OCI-M2 (cell line): ENCODE data around the gene ADARB1.
"Not testable (repeated sequence)": the region's sequence is repeated elsewhere in the genome, so short reads cannot be mapped to it uniquely, and the experiment has no call there.

Experiments
- DNase-seq: peaks from one replicate; lab custom pipeline; 2025; ENCODE audit not compliant: unreplicated experiment; lab: John Stamatoyannopoulos, UW

Gene ADARB1

GRCh38 chr21:45133574-45134278, 59.3 kb downstream of the ADARB1 start:
- DNase-seq, result not testable (repeated sequence)

- no peak for DNase-seq
Measured at GRCh38 chr21:45134279-45135076, 60.1 kb downstream of the ADARB1 start.

- no peak for DNase-seq
Measured at GRCh38 chr21:45135122-45135521, 60.7 kb downstream of the ADARB1 start.

GRCh38 chr21:45135868-45136267, 61.5 kb downstream of the ADARB1 start:
- no peak for DNase-seq

GRCh38 chr21:45136500-45136899, 62.1 kb downstream of the ADARB1 start:
- DNase-seq, result no peak

- DNase-seq, result peak; percentile 97
Measured at GRCh38 chr21:45136927-45137611, 62.7 kb downstream of the ADARB1 start.

GRCh38 chr21:45137612-45137937, 63.2 kb downstream of the ADARB1 start:
- DNase-seq, result no peak

GRCh38 chr21:45138199-45139002, 64.0 kb downstream of the ADARB1 start:
- DNase-seq, result peak; percentile 76

- not testable (repeated sequence) for DNase-seq
Measured at GRCh38 chr21:45139003-45139360, 64.6 kb downstream of the ADARB1 start.

- no peak for DNase-seq
Measured at GRCh38 chr21:45139473-45139872, 65.1 kb downstream of the ADARB1 start.

- DNase-seq, result peak; percentile 85
Measured at GRCh38 chr21:45140346-45140940, 66.1 kb downstream of the ADARB1 start.

GRCh38 chr21:45140944-45141343, 66.6 kb downstream of the ADARB1 start:
- not testable (repeated sequence) for DNase-seq

- DNase-seq, result no peak
Measured at GRCh38 chr21:45141507-45141906, 67.1 kb downstream of the ADARB1 start.

- DNase-seq, result no peak
Measured at GRCh38 chr21:45142469-45143308, 68.3 kb downstream of the ADARB1 start.

GRCh38 chr21:45143855-45144254, 69.5 kb downstream of the ADARB1 start:
- no peak for DNase-seq

- no peak for DNase-seq
Measured at GRCh38 chr21:45145146-45145545, 70.8 kb downstream of the ADARB1 start.

GRCh38 chr21:45145846-45146245, 71.5 kb downstream of the ADARB1 start:
- not testable (repeated sequence) for DNase-seq

GRCh38 chr21:45146306-45146705, 71.9 kb downstream of the ADARB1 start:
- no peak for DNase-seq

GRCh38 chr21:45146801-45147200, 72.4 kb downstream of the ADARB1 start:
- DNase-seq, result no peak
